ENCODE measurements around the gene DOHH.
"Not testable (repeated sequence)": the region's sequence is repeated elsewhere in the genome, so short reads cannot be mapped to it uniquely, and the experiment has no call there.

Gene DOHH

DNA sequence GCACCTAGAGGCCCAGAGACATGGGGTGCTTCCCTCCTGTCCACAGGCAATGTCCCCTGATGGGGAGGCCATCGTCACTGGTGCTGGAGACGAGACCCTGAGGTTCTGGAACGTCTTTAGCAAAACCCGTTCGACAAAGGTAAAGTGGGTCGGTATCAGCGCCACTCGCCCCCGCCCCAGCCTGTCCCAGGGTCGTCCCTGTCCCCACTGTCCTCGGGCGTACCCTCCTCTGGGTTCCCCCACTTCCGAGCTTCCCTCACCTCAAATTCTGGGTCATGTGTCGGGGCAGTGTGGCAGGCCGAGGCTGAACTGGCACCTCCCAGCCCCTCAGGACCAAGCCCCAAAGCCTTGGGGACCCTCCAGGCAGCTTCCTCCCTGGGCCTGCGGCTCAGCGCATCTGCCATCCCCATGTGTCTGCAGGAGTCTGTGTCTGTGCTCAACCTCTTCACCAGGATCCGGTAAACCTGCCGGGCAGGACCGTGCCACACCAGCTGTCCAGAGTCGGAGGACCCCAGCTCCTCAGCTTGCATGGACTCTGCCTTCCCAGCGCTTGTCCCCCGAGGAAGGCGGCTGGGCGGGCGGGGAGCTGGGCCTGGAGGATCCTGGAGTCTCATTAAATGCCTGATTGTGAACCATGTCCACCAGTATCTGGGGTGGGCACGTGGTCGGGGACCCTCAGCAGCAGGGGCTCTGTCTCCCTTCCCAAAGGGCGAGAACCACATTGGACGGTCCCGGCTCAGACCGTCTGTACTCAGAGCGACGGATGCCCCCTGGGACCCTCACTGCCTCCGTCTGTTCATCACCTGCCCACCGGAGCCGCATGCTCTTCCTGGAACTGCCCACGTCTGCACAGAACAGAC is 34.1 kb upstream of the DOHH start:
- DNase-seq: no peak

DNA sequence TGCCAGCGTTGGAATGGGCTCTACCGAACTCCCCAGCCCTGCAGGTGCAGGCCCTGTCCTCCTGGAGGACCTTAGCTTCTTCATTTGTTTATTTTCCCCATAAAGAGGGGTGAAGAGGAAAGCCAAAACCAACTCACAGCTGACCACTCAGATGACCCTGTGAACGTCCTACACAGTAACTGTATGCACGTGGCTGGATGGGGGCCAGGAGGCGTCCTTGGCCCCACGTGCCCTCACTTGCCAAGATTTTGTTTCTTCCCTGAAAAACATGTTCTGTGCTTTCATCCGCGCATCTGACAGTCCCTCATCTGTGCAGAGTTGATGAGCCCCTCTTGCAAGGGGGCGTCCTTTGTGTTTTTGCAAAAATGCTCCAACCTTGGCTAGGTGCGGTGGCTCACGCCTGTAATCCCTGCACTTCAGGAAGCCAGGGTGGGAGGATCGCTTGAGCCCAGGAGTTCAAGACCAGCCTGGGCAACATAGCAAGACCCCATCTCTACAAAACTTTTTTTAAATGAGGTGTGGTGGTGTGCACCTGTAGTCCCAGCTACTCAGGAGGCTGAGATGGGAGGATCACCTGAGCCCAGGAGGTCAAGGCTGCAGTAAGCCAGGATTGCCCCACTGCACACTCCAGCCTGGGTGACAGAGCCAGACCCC is 33.2 kb upstream of the DOHH start:
- DNase-seq: no peak

DNA sequence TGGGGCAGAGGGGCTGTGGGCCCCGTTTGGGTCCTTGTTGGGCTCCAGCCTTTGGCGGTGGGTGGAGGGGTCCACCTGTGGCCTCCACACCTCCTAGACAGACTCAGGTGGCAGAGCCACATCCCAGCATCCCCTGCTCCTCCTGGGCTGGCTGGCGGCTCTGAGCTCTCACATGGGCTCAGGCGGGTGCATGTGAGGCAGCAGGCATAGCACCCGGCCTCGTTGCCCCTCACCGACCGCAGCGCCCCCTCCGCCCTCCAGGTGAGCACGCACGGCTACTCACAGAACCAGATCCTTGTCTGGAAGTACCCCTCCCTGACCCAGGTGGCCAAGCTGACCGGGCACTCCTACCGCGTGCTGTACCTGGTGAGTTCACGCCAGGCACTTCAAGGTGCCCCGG is 32.6 kb upstream of the DOHH start:
- DNase-seq: no peak

DNA sequence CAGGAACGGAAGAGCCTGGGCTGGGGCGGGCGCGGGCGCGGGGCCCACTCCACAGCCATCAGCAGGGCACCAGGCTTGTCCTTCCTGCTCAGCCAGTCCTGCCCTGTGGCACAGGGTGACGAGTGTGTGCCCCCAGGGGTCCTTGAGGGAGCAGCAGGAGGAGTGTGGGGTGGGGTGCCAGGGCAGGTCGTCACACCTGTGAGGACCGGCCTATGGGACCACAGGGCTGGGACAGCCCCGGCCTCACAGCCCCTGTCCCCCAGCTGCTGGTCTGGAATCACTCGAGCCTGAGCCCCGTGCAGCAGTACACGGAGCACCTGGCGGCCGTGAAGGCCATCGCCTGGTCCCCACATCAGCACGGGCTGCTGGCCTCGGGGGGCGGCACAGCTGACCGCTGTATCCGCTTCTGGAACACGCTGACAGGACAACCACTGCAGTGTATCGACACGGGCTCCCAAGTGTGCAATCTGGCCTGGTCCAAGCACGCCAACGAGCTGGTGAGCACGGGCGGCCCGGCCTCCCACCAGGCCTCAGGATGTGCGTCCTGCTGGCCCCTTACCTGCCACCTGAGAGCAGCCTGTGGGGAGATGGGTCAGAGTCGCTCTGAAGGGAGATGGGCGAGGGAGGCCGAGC is 31.8 kb upstream of the DOHH start:
- no peak for DNase-seq

DNA sequence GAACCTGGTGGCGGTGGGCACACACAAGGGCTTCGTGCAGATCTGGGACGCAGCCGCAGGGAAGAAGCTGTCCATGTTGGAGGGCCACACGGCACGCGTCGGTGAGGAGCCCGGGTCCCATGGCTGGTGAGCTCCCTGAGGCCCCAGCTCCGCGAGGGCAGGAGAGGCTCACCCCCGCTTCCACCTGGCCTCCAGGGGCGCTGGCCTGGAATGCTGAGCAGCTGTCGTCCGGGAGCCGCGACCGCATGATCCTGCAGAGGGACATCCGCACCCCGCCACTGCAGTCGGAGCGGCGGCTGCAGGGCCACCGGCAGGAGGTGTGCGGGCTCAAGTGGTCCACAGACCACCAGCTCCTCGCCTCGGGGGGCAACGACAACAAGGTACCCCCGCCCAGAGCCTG is 31.2 kb upstream of the DOHH start:
- DNase-seq: no peak

DNA sequence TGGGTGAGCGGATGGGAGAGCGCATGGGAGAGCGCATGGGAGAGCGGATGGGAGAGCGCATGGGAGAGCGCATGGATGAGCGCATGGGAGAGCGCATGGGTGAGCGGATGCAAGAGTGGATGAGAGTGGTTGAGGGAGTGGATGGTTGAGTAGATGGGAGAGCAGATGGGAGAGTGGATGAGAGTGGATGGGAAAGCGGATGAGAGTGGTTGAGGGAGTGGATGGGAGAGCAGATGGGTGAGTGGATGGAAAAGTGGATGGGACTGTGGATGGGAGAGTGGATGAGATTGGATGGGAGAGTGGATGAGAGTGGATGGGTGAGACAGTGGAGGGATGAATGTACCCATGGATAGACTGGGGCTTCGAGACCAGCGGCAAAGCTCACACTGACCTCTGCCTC is 29.9 kb upstream of the DOHH start:
- no peak for DNase-seq

DNA sequence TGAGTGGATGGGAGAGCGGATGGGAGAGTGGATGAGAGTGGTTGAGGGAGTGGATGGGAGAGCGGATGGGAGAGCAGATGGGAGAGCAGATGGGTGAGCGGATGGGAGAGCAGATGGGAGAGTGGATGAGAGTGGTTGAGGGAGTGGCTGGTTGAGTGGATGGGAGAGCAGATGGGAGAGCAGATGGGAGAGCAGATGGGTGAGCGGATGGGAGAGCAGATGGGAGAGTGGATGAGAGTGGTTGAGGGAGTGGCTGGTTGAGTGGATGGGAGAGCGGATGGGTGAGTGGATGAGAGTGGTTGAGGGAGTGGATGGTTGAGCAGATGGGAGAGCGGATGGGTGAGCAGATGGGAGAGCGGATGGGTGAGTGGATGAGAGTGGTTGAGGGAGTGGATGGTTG is 28.8 kb upstream of the DOHH start:
- DNase-seq: not testable (repeated sequence)

DNA sequence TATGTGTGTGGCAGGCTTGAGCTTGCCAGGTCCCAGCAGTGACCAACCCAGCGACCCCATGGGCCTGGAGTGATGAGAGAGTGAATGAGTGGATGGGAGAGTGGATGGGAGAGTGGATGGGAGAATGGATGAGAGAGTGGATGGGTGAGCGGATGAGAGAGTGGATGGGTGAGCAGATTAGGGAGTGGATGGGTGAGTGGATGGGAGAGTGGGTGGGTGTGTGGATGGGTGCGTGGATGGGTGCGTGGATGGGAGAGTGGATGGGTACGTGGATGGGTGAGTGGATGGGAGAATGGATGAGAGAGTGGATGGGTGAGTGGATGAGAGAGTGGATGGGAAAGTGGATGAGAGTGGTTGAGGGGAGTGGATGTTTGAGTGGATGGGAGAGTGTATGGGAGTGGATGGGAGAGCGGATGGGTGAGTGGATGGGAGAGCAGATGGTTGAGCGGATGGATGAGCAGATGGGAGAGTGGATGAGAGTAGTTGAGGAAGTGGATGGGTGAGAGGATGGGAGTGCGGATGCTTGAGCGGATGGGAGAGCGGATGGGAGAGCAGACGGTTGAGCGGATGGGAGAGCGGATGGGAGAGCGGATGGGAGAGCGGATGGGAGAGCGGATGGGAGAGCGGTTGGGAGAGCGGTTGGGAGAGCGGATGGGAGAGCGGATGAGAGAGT is 28.2 kb upstream of the DOHH start:
- no peak for DNase-seq

DNA sequence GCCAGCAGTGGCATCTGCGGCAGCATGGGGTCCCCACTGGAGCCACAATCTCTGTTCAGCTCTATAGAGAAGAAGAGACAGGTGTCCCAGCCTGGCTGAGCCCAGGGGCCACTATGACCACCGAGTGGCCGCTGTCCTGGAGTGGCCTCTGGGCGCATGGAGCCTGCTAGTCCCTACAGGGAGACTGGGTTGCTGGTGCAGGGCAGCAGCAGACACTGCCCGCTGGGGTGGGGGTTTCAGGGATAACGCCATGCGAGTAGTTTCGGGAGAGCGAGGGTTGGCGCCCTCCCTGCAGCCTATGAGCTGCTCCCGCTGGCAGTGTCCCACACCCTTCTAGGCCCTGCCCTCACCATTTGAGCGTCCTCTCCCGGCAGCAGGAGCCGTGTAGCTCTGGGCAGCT is 27.6 kb upstream of the DOHH start:
- no peak for DNase-seq

DNA sequence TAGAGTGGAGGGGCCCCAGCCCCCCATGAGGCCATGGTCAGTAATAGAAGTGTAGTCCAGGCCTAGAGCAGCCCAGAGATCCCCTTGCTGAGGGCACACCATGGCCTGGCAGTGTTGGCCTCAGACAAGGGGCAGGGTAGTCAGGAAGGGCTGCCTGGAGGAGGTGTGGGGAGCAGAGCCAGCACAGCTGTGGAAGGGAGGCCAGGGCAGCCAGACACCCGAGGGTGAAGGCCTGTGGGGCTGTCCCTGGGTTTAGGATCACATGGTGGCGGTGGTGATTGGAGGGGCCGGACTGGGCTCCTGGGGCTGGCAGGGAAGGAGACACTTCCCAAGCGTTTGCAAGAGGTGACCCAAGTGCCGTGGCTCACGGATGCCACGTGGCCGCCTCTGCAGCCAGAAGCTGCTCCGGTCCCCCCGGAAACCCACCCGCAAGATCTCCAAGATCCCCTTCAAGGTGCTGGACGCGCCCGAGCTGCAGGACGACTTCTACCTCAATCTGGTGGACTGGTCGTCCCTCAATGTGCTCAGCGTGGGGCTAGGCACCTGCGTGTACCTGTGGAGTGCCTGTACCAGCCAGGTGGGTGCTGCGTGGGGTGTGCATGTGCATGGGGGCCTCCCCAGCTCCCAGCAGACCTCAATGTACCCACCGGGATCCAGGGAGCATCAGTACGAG is 26.9 kb upstream of the DOHH start:
- no peak for DNase-seq

DNA sequence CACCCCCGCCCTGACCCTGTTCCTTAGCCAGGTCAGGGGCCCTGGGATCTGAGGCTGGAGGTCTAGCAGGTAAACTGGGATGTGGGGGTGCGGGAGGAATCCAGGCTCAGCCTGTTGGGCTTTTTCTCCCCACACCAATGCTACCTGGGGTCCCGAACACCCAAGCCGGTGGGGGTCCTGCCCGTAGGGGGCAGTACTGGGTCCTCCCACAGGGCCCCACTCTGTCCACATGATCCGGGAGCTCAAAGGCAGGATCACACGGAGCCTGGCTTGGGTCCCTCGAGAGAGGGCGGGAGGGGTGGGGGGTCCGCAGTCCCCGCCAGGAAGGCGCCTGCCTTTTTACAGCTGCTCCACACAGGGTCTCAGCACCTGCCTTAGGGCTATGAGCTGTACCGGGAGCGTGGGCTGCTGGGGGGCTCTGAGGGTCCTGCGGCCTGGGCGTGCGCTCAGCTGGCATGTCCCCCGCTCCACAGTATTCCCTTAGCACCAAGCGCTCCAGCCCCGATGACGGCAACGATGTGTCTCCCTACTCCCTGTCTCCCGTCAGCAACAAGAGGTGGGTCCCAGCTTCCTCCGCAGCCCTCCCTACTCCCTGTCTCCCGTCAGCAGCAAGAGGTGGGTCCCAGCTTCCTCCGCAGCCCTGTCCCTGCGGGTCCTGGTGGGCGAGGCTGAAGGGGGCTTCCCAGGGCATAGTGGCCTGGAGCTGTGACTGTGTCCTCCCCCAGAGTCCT is 26.2 kb upstream of the DOHH start:
- DNase-seq: no peak

DNA sequence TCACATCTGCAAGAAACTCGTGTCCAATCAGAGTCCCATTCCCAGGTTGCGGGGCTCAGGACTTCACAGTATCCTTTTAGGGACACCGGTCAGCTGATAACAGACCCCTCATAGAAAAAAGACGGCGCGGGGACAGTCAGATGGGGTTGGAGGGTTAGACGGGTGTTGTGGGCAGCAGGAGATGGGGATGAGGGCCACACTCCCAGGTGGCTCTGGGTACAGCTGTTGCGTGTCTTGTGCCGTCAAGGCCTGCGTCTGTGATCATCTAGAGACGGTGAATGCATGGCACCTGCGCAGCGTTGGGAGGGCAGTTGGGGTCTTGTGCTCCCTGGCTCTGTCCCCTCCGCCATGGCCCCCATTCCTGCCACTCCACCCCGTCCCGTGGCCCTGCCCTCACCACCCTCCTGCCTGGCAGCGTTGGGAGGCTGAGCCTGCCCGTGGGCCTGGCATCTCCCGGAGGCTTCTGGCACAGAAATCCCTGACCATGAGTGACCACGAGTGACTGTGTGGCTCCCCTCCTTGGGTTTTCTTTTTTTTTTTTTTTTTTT is 24.5 kb upstream of the DOHH start:
- no peak for DNase-seq

DNA sequence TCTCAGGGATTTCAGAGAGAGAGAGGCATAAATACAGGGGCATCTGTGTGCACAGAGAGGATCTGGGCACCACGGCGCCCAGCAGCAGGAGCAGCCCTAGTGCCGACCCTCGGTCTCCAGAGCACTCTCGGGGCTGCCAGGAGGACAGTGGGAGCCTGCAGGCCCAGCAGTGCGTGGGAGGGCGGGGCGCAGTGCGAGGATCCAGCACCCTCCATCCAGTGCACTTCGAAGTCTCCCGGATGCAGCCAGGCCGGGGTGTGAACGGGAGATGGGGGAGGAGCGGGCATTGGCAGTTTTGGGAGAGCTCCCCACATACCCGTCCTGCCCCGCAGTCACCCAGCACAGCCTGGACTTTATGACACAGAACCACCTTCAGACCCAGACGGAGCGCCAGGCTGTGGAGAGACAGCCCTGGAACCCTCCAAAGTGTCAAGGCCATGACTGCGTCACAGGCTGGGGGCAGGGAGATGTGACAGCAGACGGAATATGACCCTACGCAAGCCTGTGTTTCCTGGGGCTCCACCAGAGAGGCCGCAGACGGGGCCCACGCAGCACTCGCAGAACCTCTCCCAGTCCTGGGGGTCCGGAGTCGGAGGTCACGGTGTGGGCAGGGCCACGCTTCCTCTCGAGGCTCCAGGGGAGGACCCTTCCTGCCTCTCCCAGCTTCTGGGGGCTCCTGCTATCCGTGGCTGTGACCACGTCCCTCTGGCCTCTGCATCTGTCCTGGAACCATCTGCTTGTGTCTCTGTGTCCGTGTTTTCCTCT is 23.8 kb upstream of the DOHH start:
- no peak for DNase-seq

DNA sequence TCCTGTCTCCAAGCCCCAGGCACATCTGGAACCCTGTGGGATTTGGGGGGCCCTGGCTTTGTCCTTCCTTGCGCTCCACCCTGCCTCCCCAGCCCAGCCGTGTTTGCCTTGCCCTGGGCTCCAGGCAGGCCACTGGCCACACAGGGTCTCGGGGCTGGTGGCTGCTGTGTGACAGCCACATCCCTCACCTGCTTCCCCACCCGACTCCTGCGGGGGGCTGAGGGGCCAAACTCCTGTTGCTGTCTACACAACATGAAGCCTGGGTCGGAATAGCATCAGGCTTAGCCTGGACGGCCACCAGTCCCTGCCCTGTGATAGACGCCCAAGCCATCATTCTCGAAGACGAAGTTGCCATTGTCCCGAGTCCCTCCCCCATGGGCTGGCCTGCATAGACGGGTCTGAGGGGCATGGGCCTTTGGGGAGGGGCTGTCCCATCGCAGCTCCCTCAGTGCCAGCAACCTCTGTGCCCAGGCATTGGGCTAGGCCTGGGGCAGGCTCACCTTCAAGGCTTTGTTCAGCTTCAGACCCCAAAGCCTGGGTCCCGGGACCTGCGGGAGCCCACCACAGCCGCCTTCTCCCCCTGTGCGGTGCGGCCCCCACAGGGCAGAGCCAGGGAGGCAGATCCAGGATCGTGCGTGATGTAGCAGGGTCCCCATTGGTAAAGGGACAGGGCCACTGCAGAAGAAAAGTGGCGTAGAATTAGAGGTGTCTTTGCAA is 23.0 kb upstream of the DOHH start:
- no peak for DNase-seq

DNA sequence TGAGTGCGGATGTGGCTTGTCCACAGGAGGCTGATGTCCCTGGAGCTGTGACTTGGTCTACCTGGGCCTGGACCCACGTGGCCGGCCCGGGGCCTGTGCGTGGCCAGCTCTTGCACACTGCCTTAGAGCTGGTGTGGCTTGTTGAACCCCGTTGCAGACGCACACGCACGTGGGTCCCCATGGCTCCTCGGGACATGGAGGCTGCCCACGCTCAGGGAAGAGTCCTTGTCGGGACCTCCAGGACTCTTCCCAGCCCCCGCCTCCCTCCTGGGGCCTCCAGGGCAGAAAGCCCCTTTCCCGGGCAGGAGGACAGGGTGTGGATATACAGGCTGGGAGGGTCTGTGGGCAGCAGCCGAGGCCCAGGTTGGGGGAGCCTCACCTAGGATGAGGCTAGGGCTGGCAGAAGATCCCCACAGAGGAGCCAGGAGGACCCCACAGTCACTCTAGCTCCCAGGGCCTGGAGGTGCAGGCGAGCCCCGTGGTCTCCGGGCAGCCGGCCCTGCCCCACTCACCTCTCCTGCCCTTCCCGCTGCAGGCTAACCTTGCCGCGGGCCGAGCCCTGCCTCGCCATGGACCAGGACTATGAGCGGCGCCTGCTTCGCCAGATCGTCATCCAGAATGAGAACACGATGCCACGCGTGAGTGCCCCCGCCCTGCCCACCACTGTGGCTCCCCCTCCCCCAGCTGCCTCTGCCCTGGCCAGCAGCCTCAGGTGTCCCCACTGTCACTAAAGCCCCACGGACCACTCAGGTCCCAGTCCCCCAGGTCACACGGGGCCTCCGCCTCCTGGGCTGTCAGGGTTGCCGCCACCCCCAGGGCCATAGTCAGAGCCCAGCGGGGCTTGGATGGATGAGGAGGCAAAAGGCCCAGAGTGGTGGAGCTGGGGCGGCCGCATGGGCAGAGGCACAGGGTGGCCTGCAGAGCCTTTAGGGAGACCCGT is 22.2 kb upstream of the DOHH start:
- DNase-seq: no peak

DNA sequence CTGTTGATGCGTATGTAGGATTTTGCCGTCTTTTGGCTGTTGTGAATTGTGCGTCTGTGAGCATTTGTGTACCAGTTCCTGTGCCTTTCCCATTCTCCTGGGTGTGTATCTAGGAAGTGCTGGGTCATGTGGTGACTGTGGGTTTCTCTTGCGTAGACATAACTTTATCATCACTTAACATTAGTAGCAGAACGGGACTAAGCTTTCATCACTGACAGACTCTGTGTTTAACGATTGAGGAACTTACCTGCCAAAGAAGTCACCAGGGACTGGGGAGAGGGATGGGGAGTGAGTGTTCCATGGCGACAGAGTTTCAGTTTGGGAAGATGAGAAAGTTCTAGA is 20.6 kb upstream of the DOHH start:
- no peak for DNase-seq

DNA sequence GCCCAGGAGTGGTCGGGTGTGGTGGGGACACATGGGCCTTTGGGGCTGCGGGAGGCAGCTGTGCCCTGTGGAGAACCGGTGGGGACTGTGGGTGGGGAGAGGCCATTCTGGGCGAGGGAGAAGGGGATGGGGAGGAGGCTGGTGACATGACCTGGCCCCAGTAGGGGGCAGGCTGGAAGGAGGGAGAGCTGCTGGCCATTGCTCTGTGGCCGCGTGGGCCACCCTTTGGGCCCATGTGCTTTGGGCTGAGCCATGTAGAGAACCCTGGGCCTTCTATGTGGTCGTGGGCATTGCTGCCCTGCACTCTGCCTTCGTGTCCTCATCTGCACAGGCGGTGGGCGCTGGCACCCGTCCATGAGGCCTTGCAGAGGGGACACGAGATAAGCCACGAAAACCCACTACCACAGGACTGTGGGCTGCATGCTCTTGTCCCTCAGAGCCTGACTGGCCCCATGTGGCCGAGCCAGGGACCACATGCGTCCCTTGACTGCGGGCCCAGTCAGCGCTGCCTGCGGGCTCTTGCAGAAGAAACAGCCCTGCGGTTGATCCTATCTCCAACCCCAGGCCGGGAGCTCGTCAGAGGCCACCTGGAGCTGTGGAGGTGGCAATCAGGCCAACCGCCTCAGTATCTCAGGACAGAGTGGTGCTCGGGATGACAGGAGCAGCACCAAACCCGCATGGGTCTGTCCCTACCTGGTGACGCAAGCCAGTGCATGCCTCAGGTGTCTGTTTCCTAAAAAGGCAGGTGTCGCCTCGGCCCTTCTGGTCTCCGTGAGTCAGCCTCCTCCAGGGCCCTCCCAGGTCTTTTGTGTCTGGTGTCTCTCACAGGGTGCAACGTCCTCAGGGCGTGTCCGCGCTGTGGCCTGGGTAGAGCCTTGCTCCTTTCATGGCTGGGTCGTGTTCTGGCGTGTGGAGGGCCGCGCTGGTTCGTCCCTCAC is 20.0 kb upstream of the DOHH start:
- no peak for DNase-seq

DNA sequence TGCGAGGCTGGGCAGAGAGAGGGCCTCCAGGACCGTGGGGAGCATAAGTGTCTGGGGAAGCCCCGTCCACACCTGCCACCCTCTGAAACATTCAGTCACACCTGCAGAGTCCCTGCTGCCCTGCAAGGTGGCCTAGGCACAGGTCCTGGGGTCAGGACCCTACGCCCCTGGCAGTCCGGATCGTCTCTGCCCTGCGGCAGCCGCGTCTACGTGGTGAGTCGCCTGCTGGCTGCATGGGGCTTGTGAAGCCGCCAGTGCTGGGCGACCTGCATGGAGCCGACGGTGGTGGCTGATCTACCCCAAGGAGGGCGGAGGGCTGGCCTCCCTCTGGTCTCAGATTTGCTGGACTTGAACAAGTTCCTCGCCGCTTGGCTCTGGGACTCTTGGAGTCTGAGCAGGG is 18.7 kb upstream of the DOHH start:
- DNase-seq: no peak

All from stimulated activated CD4-positive, alpha-beta T cell treated with anti-CD3 and anti-CD28 coated beads, Interleukin-1b, Interleukin-23, amount 100 ng/mL, for 48 hours (primary cell).